ENCODE results near the gene MEGF10.

- TF ChIP-seq CTCF (IDR thresholded peaks at IDR 0.05) (no peak), EP300 (IDR thresholded peaks at IDR 0.05) (no peak), POLR2A (IDR thresholded peaks at IDR 0.05) (no peak), POLR2AphosphoS5 (IDR thresholded peaks at IDR 0.05) (no peak)
Measured at GRCh38 chr5:127302509-127302908, 11.9 kb downstream of the MEGF10 start.

All from gastroesophageal sphincter (tissue), 3 donors.